WI38 (cell line): ENCODE measurements around the gene ANGPTL4.
"Not testable (repeated sequence)": the region's sequence is repeated elsewhere in the genome, so short reads cannot be mapped to it uniquely, and the experiment has no call there.

Experiments
- H3K4me3 ChIP-seq: 2 replicates; pipeline ENCODE4 v1.5.1; 2011; ENCODE audit warnings: low read depth, mild to moderate bottlenecking, control low read depth, low read length
- TF ChIP-seq, protein P1 (sequence below): IDR thresholded peaks from 2 replicates; pipeline ENCODE4 v1.5.1; 2012; ENCODE audit warnings: low read depth, mild to moderate bottlenecking, control low read depth, low read length

Gene ANGPTL4

DNA sequence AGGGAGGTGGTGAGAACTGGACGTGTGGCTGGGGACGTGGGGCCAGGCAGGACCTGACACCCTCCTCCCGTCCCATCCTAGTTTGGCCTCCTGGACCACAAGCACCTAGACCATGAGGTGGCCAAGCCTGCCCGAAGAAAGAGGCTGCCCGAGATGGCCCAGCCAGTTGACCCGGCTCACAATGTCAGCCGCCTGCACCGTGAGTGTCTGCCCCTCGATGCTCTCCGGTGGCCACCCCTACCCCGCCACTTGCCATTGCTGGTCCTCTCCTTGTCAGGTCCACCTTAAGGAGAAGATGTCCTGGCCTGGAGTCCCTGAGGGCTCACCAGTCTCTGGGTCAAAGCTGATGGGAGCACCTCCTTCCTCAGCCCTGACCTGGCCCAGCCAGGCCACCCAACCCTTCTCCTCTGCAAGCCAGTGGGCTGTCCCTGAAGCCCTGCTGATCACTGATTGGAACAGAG lies 2.2 kb downstream of the ANGPTL4 start:
- H3K4me3 ChIP-seq, result no peak overlapping the region
- TF ChIP-seq, protein P1, sequence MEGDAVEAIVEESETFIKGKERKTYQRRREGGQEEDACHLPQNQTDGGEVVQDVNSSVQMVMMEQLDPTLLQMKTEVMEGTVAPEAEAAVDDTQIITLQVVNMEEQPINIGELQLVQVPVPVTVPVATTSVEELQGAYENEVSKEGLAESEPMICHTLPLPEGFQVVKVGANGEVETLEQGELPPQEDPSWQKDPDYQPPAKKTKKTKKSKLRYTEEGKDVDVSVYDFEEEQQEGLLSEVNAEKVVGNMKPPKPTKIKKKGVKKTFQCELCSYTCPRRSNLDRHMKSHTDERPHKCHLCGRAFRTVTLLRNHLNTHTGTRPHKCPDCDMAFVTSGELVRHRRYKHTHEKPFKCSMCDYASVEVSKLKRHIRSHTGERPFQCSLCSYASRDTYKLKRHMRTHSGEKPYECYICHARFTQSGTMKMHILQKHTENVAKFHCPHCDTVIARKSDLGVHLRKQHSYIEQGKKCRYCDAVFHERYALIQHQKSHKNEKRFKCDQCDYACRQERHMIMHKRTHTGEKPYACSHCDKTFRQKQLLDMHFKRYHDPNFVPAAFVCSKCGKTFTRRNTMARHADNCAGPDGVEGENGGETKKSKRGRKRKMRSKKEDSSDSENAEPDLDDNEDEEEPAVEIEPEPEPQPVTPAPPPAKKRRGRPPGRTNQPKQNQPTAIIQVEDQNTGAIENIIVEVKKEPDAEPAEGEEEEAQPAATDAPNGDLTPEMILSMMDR, result no peak

DNA sequence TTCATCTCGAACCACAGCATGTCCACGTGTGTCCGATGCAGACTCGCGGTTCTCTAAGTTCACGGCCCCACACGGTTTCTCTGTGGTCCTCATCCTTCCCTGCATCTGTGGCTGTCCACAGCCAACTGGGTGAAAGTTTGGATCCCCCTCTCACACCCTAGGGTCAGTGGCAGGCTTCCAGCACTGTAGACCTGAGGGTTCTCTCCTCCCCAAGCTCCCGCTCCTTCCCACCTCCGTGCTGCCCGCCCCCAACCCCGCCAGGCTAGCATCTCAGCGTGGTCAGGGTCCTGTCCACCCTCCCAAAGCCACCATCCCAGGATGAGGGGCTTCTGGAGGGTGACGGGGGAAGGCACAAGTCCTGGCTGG lies 3.0 kb downstream of the ANGPTL4 start:
- H3K4me3 ChIP-seq, result no peak overlapping the region
- TF ChIP-seq, protein P1, result no peak

DNA sequence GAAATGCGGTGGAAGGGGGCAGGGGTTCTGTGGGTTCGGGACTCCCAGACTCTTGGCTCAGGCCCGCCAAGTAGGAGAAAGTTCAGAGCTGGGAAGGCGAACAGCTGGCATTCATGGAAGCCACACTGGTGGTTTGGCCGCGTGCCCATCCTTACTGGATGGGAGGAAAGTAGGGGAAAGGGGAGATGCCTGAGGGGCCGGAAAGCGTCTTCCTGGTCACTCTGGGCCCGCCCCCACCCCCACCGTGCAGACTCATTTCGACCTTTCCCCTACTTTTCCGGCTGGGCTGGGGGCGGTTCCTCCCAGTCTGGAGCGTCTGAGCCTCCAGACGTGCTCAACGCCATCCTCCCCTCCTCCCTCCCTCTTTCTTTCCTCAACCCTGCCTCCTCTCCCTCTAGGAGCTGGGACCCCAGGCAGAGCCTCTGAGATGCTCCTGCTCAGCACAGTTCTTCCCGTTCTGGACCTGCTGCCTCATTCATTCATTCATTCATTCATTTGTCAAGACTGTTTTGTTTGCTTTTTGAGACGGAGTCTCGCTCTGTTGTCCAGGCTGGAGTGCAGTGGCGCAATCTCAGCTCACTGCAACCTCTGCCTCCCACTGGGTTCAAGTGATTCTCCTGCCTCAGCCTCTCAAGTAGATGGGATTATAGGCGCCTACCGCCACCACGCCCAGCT lies 3.5 kb downstream of the ANGPTL4 start:
- TF ChIP-seq, protein P1, result no peak
- H3K4me3 ChIP-seq, result no peak overlapping the region

DNA sequence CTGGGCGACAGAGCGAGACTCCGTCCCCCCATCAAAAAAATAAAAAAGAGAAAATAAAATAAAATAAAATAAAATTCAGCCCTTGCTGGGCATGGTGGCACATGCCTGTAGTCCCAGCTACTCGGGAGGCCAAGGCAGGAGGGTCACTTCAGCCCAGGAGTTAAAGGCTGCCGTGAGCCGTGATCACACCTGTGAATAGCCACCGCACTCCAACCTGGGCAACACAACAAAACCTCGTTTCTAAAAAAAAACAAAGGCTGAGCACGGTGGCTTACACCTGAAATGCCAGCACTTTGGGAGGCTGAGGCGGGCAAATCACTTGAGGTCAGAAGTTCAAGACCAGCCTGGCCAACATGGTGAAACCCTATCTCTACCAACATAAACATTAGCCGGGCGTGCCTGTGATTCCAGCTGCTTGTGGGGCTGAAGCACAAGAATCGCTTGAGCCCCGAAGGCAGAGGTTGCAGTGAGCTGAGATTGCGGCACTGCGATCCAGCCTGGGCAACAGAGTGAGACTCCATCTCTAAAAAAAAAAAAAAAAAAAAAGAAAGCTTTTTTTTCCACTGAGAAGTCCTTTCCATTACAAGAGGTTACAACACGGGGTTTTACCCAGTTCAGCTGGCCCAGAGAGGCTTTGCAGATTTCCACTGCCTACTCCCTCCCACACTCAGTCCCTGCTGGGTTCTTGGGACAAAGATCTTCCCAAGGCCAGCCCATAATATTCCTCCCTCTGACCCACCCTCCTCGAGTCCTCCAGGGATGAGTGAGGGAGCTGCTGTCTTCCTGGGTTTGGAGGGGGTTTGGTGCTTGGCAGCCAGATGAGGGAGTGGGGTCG lies 6.4 kb downstream of the ANGPTL4 start:
- TF ChIP-seq, protein P1, result no peak
- no peak overlapping the region for H3K4me3 ChIP-seq

DNA sequence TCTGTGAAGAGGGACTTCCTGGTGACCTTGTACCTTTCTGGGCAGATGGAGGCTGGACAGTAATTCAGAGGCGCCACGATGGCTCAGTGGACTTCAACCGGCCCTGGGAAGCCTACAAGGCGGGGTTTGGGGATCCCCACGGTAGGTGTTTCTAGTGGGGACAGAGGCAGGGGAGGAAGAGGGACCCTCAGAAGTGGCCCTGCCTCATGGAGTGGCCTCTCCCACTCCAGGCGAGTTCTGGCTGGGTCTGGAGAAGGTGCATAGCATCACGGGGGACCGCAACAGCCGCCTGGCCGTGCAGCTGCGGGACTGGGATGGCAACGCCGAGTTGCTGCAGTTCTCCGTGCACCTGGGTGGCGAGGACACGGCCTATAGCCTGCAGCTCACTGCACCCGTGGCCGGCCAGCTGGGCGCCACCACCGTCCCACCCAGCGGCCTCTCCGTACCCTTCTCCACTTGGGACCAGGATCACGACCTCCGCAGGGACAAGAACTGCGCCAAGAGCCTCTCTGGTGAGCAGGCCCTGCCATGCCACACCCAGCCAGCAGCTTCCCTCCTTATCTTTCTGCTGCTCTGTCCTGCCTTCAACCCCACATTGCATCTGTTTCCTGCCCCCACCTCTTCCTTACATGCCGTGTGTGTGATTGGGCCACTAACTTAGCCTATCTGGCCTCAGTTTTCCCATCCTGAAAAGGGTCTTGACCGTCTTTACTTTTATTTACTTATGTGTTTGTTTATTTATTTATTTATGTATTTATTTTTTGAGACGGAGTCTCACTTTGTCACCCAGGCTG lies 7.3 kb downstream of the ANGPTL4 start:
- TF ChIP-seq, protein P1, result no peak
- H3K4me3 ChIP-seq, result no peak overlapping the region

DNA sequence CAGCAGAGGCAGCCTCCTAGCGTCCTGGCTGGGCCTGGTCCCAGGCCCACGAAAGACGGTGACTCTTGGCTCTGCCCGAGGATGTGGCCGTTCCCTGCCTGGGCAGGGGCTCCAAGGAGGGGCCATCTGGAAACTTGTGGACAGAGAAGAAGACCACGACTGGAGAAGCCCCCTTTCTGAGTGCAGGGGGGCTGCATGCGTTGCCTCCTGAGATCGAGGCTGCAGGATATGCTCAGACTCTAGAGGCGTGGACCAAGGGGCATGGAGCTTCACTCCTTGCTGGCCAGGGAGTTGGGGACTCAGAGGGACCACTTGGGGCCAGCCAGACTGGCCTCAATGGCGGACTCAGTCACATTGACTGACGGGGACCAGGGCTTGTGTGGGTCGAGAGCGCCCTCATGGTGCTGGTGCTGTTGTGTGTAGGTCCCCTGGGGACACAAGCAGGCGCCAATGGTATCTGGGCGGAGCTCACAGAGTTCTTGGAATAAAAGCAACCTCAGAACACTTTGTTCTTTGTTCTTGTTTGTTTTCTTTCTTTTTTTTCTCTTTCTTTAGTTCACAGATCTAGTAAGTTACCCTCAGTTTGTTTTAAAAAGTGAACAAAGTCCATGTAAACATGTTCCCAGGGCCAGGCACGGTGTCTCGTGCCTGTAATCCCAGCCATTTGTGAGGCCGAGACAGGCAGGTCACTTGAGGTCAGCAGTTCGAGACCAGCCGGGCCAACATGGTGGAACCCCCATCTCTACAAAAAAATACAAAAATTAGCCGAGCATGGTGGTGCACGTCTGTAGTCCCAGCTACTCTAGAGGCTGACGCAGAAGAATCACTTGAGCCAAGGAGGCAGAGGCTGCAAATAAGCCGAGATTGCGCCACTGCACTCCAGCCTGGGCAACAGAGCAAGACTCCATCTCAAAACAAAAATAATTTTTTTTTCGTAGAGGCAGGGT lies 10.2 kb downstream of the ANGPTL4 start:
- H3K4me3 ChIP-seq, result no peak overlapping the region
- TF ChIP-seq, protein P1, result no peak

DNA sequence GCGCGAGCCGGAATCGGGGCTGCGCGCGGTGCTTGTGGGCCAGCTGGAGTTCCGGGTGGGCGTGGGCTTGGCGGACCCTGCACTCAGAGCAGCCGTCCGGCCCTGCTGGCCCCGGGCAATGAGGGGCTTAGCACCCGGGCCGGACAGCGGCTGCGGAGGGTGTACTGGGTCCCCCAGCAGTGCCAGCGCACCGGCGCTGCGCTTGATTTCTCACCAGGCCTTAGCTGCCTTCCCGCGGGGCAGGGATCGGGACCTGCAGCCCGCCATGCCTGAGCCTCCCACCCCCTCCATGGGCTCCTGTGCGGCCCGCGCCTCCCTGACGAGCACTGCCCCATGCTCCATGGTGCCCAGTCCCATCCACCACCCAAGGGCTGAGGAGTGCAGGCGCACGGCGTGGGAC lies 11.8 kb downstream of the ANGPTL4 start:
- not testable (repeated sequence) for H3K4me3 ChIP-seq

DNA sequence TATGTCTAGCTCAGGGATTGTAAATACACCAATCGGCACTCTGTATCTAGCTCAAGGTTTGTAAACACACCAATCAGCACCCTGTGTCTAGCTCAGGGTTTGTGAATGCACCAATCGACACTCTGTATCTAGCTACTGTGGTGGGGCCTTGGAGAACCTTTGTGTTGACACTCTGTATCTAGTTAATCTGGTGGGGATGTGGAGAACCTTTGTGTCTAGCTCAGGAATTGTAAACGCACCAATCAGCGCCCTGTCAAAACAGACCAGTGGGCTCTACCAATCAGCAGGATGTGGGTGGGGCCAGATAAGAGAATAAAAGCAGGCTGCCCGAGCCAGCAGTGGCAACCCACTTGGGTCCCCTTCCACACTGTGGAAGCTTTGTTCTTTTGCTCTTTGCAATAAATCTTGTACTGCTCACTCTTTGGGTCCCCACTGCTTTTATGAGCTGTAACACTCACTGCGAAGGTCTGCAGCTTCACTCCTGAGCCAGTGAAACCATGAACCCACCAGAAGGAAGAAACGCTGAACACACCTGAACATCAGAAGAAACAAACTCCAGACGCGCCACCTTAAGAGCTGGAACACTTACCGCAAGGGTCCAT lies 12.5 kb downstream of the ANGPTL4 start:
- H3K4me3 ChIP-seq, result not testable (repeated sequence)
